ENCODE results near the gene PTH2.

Gene PTH2

GRCh38 chr19:49431330-49431749 lies 8.1 kb upstream of the PTH2 start:
- no peak for TF ChIP-seq CTCF (IDR thresholded peaks at IDR 0.05)

GRCh38 chr19:49430678-49431329 lies 7.6 kb upstream of the PTH2 start:
- no peak for TF ChIP-seq CTCF (IDR thresholded peaks at IDR 0.05)

GRCh38 chr19:49430172-49430677 lies 7.0 kb upstream of the PTH2 start:
- no peak for TF ChIP-seq CTCF (IDR thresholded peaks at IDR 0.05)

- no peak for TF ChIP-seq CTCF (IDR thresholded peaks at IDR 0.05)
These were observed 5.6 kb upstream of the PTH2 start for GRCh38 chr19:49428547-49429451.

- TF ChIP-seq CTCF (IDR thresholded peaks at IDR 0.05), result no peak
These were observed 4.8 kb upstream of the PTH2 start for GRCh38 chr19:49427855-49428546.

GRCh38 chr19:49427339-49427738 lies 4.1 kb upstream of the PTH2 start:
- no peak for TF ChIP-seq CTCF (IDR thresholded peaks at IDR 0.05)

- no peak for TF ChIP-seq CTCF (IDR thresholded peaks at IDR 0.05)
These were observed 2.8 kb upstream of the PTH2 start for GRCh38 chr19:49425922-49426592.
